Lung (tissue), 12 donors: ENCODE data around the gene LMF2. TPM values are rescaled to one million over a fixed set of nuclear protein-coding genes. Genes with fewer than 3 reads are reported as not detected.

Experiments
- ATAC-seq: fragments of 200-7000 bp; cut with Tn5 transposase; one replicate; pipeline ENCODE4 v1.9.1; 2020; ENCODE audit warnings: moderate number of reproducible peaks; ENCODE audit not compliant: insufficient read depth, low FRiP score
- DNase-seq, 3 donors: peaks; one replicate each; pipeline ENCODE4 v3.0.0-alpha.2; 2013 to 2017
- H3K27ac ChIP-seq, 2 donors: one replicate each; pipeline ENCODE4 v1.5.1; 2013; ENCODE audit warnings: mild to moderate bottlenecking in 2 of 2, moderate library complexity in 2 of 2, control low read depth in 1 of 2, inconsistent platforms in 1 of 2, low read depth in 1 of 2, low read length in 1 of 2
- H3K27me3 ChIP-seq, 3 donors: one replicate each; pipeline ENCODE4 v1.5.1; 2013; ENCODE audit warnings: low read length in 2 of 3; ENCODE audit not compliant: control insufficient read depth in 3 of 3, insufficient read depth in 3 of 3
- H3K36me3 ChIP-seq, 4 donors: one replicate each; pipeline ENCODE4 v1.5.1; 2013; ENCODE audit warnings: low read length in 4 of 4, mild to moderate bottlenecking in 1 of 4, moderate library complexity in 1 of 4; ENCODE audit not compliant: control insufficient read depth in 4 of 4, insufficient read depth in 4 of 4
- H3K4me1 ChIP-seq, 5 donors: one replicate each; pipeline ENCODE4 v1.5.1; 2013; ENCODE audit warnings: low read length in 5 of 5, mild to moderate bottlenecking in 2 of 5, moderate library complexity in 1 of 5; ENCODE audit not compliant: control insufficient read depth in 5 of 5, insufficient read depth in 5 of 5
- H3K4me3 ChIP-seq: one replicate; pipeline ENCODE4 v1.5.1; 2013; ENCODE audit warnings: mild to moderate bottlenecking, control low read depth, moderate library complexity
- H3K9ac ChIP-seq, 2 donors: one replicate each; pipeline ENCODE4 v1.5.1; 2013; ENCODE audit warnings: low read length in 2 of 2, control low read depth in 1 of 2; ENCODE audit not compliant: insufficient read depth in 1 of 2
- H3K9me3 ChIP-seq, 4 donors: one replicate each; pipeline ENCODE4 v1.5.1; 2013; ENCODE audit warnings: low read length in 3 of 4, mild to moderate bottlenecking in 1 of 4, moderate library complexity in 1 of 4; ENCODE audit not compliant: control insufficient read depth in 4 of 4, insufficient read depth in 3 of 4
- CTCF ChIP-seq: IDR thresholded peaks from 2 replicates; pipeline ENCODE4 v1.5.1; 2012; ENCODE audit warnings: mild to moderate bottlenecking; ENCODE audit errors: control extremely low read depth, extremely low read depth
- WGBS, 2 donors: extraction: QIAGEN DNeasy Blood & Tissue Kit; methylation state at CpG; one replicate each; pipeline ENCODE4 v1.1.7; 2013; 5-methylcytosine and 5-hydroxymethylcytosine counted together
- polyA plus RNA-seq, 2 donors: library from polyadenylated mRNA; stranded (reverse); fragments of 200-250 nt; gene quantifications; one replicate each; pipeline ENCODE4 v1.2.1, GENCODE V29; 2013
- total RNA-seq, 2 donors: library from RNA; depleted of rRNA in 1 of 2; stranded (reverse); fragments of >200 nt in 1 of 2; gene quantifications; one replicate each; pipeline ENCODE4 v1.2.1, GENCODE V29; 2014 to 2021
- donor health status: control.
- donor health status: control.
- donor health status: Bipolar disorder and iron deficiency.
- donor health status: healthy.
- donor health status: DM: yes; HTN: yes; CAD: no.

The LMF2 gene
- total and polyA plus RNA-seq, 4 donors: 29.8 to 84.6 (median 50.4) TPM

DNA sequence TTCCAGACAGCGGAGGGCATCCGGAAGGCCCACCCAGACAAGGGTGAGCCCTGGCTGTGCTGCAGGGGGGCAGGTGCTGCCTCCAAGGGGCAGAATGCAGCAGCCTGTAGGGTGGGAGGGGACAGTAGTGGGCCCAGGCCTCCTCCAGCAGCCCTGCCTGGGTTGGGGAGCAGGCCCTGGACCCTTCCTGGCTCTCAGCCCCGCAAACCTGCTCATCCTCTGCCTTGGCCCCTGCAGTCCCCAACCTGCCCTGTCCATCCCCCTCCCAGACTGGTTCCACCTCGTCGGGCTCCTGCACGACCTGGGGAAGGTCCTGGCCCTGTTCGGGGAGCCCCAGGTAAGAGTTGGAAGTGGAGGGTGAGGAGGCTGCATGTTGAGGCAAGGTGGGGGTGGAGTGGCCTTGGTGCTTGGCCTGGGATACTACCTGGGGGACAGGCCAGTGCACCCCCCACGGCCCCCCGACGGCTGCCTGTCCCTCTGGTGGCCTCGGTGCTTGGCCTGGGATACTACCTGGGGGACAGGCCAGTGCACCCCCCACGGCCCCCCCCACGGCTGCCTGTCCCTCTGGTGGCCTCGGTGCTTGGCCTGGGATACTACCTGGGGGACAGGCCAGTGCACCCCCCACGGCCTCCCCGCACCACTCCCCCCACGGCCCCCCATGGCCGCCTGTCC, 19.4 kb downstream of the LMF2 start:
- Histone ChIP-seq H3K9ac (no peak overlapping the region), H3K27ac (no peak overlapping the region), H3K9me3 (no peaks in the 10 kb centered on the region), H3K4me3 (no peak overlapping the region), H3K36me3 (no peaks in the 10 kb centered on the region), H3K27me3 (peaks cover 0 to 10% (median under 1%) of the 10 kb centered on the region in 3 donors), H3K4me1 (no peaks in the 10 kb centered on the region)
- DNase-seq: no peak
- ATAC-seq: no peak
- 83 to 88% methylated on average over 13 to 18 of the region's 18 CpGs for WGBS, 2 donors
- no peak for TF ChIP-seq CTCF

- no peak for TF ChIP-seq CTCF
- 84% methylated on average over 23 of the region's 23 CpGs for WGBS, 2 donors
- Histone ChIP-seq H3K36me3 (no peaks in the 10 kb centered on the region), H3K9ac (no peak overlapping the region), H3K4me1 (no peaks in the 10 kb centered on the region), H3K9me3 (no peaks in the 10 kb centered on the region), H3K27me3 (peaks cover 0 to 14% (median 4%) of the 10 kb centered on the region in 3 donors), H3K4me3 (no peak overlapping the region), H3K27ac (no peak overlapping the region)
- DNase-seq (no peak), ATAC-seq (no peak)
Measured at GRCh38 chr22:50487290-50488005, 20.1 kb downstream of the LMF2 start.

DNA sequence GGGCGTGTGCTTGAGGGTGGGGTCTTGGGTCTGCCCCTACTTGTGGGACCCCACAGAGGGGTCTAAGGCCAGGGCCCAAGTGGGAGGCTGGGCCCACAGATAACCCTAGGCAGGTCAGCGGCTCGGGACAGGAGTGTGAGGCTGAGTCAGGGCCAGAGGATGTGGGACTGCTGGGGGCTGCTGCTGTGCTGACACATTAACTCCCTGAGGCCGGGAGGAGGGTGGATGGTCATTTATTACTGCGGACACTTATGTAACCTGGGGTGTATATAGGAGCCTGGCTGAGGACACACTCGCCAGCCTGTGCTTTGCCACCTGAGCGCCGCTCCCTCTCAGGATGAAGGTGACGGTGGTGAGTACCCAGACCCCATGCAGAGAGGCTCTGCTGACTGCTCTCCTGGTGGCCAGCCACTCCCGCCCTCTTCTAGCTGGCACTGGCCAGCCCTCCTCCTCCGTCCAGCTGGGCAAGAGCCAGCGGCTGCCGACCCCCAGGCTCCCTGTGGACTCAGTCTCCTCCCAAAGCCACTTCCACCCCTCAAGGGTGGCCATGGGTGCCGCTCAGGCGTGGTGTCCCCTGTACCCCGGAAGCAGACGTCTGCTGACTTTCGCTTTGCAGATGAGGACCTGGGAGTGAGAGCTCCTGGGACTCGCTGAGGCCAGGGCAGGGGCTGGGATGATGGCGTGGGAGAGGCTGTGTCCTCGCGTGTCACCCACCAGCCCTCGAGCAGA, 20.8 kb downstream of the LMF2 start, which contains the start of gene MIOX:
TSS of gene MIOX (plus strand) at position 299 of the 729 bp plus-strand sequence. CDS start at position 338, 39 bp downstream.
- 75 to 83% methylated on average over 23 of the region's 23 CpGs for WGBS, 2 donors
- DNase-seq: no peak
- no peak for ATAC-seq
- no peaks in the 10 kb centered on the region for H3K9me3 ChIP-seq
- no peaks in the 10 kb centered on the region for H3K36me3 ChIP-seq
- peaks cover 0 to 5% (median 0%) of the 10 kb centered on the region in 5 donors for H3K4me1 ChIP-seq
- H3K27ac ChIP-seq: no peak within 1 kb of the TSS
- no peak within 1 kb of the TSS for H3K9ac ChIP-seq
- H3K4me3 ChIP-seq: no peak within 1 kb of the TSS
- no peak for TF ChIP-seq CTCF
- H3K27me3 ChIP-seq: peaks cover 0 to 18% (median 8%) of the 10 kb centered on the region in 3 donors
